Hematopoietic multipotent progenitor cell treated with erythropoietin and hydrocortisone succinate and interleukin-3 and kit ligand, for 6 days (in vitro differentiated cells): ENCODE results near the gene C18orf63.
"Not testable (repeated sequence)": the region's sequence is repeated elsewhere in the genome, so short reads cannot be mapped to it uniquely, and the experiment has no call there.

ENCODE experiments used
- DNase-seq: peaks from one replicate; pipeline ENCODE4 v3.0.0-alpha.2; 2015

Gene C18orf63

GRCh38 chr18:74286856-74287255 is 28.8 kb upstream of the C18orf63 start:
- DNase-seq, result no peak

GRCh38 chr18:74288041-74288440 is 27.6 kb upstream of the C18orf63 start:
- DNase-seq, result no peak

DNA sequence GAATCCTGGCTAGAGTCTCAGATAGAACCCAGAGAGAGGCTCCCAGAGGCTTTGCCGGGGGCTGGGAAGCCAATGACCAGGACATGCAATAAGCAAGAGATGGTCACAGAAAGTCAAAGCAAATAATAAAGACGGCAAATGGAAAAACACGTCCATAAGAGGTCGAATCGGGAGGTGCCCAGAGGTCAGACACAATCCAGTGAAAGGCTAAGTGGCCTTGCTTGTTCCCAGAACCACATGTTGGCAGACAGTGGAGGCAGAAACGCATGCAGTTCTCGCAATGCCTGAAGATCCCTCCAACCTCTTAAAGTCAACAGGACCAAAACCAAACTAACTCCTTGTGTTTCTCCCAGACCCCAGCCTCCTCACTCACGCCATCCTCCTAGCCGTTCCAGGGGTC is 26.9 kb upstream of the C18orf63 start:
- DNase-seq, result no peak

- no peak for DNase-seq
Measured at GRCh38 chr18:74289137-74289536, 26.5 kb upstream of the C18orf63 start.

GRCh38 chr18:74290021-74290420 is 25.6 kb upstream of the C18orf63 start:
- DNase-seq, result no peak

DNA sequence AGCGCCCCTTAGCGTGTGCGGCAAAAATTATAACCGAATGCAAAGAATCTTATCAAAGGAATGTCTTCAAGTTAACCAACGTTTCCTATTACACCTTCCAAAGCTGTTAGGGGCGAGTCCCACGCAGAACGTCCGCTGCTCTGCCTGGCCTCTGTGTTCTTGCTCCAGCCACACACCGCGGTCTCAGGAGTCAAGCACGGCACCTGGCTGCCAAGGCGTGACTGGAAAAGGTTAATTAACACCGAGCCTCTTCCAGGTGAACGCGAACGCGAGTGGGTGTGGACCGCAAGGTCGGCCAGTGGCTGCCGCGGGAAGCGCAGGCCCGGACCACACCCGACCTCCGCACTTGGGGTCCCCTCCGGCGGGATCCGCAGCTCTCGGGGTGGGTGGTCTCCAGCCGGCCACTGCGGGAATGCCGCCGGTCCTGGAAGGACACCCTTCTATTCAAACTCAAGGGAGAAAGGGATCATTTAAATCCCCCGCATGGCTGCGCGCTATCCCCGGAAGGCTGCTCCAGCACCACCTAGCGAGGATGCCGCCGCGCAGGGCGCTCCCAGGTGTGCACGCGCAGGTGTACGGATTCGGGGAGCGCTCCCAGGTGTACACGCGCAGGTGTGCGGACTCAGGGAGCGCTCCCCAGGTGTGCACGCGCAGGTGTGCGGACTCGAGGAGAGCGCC is 24.7 kb upstream of the C18orf63 start:
- peak; percentile 15 for DNase-seq

- DNase-seq, result no peak
Measured at GRCh38 chr18:74291472-74291770, 24.2 kb upstream of the C18orf63 start.

- DNase-seq, result peak; percentile 97
Measured at GRCh38 chr18:74291771-74292540, 23.7 kb upstream of the C18orf63 start, which contains the start of gene CYB5A. Gene CYB5A, minus strand, starts transcription at chr18:74291963. Its CDS starts 88 bp downstream, at chr18:74291875.

GRCh38 chr18:74292541-74292858 is 23.1 kb upstream of the C18orf63 start:
- DNase-seq, result peak; percentile 24

DNA sequence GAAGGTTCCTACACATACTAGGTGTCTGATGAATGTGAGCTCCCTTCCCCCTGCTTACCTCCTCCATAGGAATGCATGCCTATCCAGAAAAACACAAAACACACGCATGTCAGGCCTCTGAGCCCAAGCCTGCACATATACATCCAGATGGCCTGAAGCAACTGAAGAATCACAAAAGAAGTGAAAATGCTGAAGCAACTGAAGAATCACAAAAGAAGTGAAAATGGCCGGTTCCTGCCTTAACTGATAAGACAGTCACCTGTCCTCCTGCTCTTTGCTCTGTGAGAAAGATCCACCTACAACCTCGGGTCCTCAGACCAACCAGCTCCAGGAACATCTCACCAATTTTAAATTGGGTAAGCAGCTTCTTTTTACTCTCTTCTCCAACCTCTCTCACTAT is 22.7 kb upstream of the C18orf63 start:
- not testable (repeated sequence) for DNase-seq

DNA sequence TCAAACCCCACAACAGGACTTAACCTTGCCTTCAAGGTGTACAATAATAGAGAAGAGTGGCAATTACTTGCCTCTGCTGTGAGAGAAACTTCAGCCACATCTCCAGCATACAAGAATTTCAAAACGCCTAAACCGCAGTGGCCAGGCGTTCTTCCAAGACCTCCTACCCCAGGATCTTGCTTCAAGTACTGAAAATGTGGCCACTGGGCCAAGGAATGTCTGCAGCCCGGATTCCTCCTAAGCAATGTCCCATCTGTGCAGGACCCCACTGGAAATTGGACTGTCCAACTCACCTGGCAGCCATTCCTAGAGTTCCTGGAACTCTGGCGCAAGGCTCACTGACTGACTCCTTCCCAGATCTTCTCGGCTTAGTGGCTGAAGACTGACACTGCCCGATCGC is 21.1 kb upstream of the C18orf63 start:
- no peak for DNase-seq

DNA sequence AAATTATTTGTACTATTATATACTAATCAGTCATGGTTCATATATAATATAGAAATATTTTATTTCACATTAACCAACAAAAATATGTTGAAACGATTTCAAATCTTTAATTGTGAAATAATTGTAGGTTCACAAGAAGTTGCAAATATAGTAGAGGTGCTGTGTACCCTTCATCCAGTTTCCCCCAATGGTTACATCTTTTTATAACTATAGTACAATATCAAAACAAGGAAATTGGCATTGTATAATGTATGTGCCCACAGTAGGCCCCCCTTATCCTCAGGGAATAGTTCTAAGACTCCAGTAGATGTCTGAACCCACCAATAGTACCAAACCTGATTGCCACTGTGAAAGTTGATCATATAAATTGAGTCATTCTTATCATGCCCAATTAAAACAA is 16.5 kb upstream of the C18orf63 start:
- DNase-seq, result no peak

GRCh38 chr18:74299746-74300145 is 15.9 kb upstream of the C18orf63 start:
- DNase-seq, result no peak

- no peak for DNase-seq
Measured at GRCh38 chr18:74303306-74303705, 12.3 kb upstream of the C18orf63 start.

- no peak for DNase-seq
Measured at GRCh38 chr18:74303936-74304335, 11.7 kb upstream of the C18orf63 start.

DNA sequence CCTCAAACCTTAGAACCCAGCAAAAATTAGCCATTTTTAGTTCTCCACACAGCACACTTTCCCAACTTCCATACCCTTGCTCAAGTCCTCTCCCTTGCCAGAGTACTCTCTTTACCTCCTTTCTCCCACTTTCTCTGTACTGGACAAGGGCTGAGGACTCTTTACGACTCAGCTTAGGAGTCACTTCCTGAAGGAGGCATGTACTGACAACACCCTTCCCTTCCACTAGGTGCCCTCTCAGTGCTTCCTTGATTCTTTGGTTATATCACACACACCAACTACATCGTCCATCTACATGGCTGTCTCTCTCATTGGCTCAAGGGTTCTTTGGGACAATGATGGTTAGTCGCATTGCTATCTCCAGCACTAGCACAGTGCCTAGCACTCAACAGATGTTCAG is 5.2 kb upstream of the C18orf63 start:
- DNase-seq, result peak; percentile 68

- DNase-seq, result no peak
Measured at GRCh38 chr18:74311000-74311399, 4.6 kb upstream of the C18orf63 start.

GRCh38 chr18:74314759-74315463 is 728 bp upstream of the C18orf63 start:
- no peak for DNase-seq

DNA sequence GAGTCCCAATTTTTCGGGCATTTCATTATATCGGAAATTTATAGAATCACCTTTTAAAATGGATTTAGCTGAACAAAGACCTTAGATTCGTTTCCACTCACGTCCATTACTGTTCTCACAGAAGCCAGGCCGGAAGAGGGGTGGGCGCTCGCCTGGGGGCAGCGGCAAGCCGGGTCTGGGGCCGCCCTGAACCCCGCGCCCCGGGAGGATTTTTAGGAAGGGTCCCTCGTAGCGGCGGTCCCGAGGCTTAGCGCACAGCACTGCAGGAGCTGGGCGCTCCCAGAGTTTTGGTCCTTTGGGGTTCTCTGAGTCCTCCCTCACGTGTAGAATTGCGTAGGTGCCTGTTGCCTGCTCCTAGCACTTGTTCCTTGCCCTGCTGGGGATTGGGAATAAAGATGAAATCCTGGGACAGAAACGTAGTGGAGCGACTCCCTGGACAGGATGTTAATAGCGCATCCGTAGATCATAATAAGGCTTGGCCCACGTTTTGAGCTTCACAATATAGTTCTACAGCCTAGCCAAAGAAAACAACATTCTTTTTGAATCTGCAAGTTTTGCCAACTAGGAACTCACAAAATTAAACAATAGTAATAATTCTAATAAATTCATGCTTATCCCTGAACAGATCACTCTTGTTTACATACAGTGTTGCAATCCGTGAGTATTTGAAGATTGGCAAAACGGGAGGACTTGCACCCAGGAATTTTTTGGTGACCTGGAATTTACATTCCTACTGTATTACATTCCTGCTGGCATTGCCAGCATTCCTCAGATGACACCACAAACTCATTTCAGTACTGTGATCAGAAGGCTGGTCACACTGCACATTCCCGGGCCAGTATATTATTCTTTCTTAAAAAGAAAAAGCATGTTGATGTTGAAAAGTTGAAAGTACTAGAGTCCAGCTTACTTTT is 875 bp downstream of the C18orf63 start:
- DNase-seq, result no peak

GRCh38 chr18:74326231-74326630 is 10.6 kb downstream of the C18orf63 start:
- DNase-seq, result no peak

DNA sequence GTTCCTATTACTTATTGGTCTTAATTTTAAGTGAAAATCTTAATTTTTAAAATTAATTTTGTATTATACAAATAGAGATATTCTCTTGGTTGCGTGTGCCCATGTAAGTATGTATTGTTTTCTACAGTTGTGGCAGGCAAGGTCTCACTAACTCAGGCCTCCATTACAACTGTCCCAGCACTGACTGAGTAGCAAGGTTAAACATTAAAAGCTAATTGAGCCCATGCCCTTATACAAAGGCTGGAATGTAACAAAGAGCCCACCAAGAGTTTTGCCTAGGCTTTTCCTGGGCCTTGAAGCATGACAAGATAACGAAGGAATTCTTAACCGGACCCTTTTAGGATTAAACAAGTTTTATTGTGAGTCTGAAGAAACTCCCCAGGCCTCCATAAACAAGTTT is 11.2 kb downstream of the C18orf63 start:
- DNase-seq, result not testable (repeated sequence)

DNA sequence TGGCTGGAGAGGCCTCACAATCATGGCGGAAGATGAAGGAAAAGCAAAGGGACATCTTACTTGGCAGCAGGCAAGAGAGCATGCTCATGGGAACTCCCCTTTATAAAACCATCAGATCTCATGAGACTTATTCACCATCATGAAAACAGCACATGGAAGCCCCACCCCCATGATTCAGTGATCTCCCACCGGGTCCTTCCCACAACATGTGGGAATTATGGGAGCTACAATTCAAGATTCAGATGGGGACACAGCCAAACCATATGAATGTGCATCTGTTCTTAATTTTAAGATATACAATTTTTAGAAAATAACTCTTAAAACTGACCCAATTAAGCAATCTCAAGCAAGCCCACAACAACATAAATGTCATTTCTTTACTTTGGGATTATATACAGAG is 12.6 kb downstream of the C18orf63 start:
- DNase-seq, result no peak

GRCh38 chr18:74329688-74330205 is 14.1 kb downstream of the C18orf63 start:
- DNase-seq, result no peak
